RWPE1 (cell line): Measurements from ENCODE around the gene OR1A2.

Experiments used
- CTCF ChIA-PET: fragments of 350-600 bp; sonication (Branson Sonifier 250); formaldehyde crosslinking; extraction: SDS; loops from one replicate; lab custom pipeline; 2021; lab: Yijun Ruan, JAX
- POLR2A ChIA-PET: fragments of 400-600 bp; formaldehyde crosslinking; extraction: SDS; loops from one replicate; lab custom pipeline; 2020; ENCODE audit warnings: antibody characterized with exemption; ENCODE audit not compliant: low non-redundant PET; lab: Yijun Ruan, JAX
- DNase-seq: peaks from one replicate; pipeline ENCODE4 v3.0.0; 2012; ENCODE audit warnings: low spot score
- H3K27ac ChIP-seq: fragments of 450-650 bp; 2 replicates; pipeline ENCODE4 v1.5.1; 2017
- TF ChIP-seq, protein P1 (sequence below): fragments of 450-650 bp; conservative IDR thresholded peaks from 2 replicates; pipeline ENCODE4 v1.5.1; 2017; ENCODE audit warnings: low read depth, mild to moderate bottlenecking

The OR1A2 gene, protein sequence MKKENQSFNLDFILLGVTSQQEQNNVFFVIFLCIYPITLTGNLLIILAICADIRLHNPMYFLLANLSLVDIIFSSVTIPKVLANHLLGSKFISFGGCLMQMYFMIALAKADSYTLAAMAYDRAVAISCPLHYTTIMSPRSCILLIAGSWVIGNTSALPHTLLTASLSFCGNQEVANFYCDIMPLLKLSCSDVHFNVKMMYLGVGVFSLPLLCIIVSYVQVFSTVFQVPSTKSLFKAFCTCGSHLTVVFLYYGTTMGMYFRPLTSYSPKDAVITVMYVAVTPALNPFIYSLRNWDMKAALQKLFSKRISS

DNA sequence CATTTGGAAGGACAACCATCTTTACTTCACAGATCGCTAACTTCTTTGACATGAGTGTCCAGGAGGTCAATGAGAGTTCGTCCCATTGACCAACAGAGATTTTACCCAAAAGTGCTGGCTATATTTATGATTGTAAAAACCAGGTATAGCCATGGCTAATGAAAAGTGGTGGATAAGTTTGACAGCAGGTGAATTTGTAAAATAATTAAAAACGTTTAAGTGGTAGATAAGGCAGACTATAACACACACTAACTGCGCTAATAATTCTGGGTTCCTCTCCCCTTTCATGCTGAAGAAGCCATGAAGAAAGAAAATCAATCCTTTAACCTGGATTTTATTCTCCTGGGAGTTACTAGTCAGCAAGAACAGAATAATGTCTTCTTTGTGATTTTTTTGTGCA is at the start of gene OR1A2:
Gene OR1A2 (plus strand): TSS at position 301 of the 400 bp plus-strand sequence. CDS start 0 bp downstream, at position 301.
- TF ChIP-seq, protein P1, sequence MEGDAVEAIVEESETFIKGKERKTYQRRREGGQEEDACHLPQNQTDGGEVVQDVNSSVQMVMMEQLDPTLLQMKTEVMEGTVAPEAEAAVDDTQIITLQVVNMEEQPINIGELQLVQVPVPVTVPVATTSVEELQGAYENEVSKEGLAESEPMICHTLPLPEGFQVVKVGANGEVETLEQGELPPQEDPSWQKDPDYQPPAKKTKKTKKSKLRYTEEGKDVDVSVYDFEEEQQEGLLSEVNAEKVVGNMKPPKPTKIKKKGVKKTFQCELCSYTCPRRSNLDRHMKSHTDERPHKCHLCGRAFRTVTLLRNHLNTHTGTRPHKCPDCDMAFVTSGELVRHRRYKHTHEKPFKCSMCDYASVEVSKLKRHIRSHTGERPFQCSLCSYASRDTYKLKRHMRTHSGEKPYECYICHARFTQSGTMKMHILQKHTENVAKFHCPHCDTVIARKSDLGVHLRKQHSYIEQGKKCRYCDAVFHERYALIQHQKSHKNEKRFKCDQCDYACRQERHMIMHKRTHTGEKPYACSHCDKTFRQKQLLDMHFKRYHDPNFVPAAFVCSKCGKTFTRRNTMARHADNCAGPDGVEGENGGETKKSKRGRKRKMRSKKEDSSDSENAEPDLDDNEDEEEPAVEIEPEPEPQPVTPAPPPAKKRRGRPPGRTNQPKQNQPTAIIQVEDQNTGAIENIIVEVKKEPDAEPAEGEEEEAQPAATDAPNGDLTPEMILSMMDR = no peak
- no peak within 1 kb of the TSS for H3K27ac ChIP-seq
- POLR2A ChIA-PET = no interaction called here
- no peak for DNase-seq
- CTCF ChIA-PET = no interaction called here

DNA sequence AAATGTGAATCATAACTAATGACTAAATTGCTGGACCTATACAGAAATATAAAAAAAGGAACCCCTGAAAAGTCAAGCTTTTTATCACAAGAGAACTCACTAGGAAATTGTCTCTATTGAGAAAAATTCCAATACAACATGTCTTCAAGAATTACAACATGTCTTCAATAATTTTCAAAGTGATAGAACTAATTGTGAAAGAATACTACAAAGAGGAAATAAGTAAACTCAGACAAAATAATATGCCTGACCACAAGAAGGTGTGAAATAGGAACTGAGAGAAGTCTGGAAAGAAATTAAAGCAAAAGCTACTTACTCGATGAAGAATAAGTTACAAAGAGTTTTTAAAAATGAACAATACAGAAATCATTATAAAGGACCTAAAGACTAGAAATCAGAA is 40.1 kb upstream of the OR1A2 start:
- no peak for DNase-seq
- TF ChIP-seq, protein P1 = no peak
- ChIA-PET CTCF (no interaction called here), POLR2A (no interaction called here)
- H3K27ac ChIP-seq = no peak overlapping the region

DNA sequence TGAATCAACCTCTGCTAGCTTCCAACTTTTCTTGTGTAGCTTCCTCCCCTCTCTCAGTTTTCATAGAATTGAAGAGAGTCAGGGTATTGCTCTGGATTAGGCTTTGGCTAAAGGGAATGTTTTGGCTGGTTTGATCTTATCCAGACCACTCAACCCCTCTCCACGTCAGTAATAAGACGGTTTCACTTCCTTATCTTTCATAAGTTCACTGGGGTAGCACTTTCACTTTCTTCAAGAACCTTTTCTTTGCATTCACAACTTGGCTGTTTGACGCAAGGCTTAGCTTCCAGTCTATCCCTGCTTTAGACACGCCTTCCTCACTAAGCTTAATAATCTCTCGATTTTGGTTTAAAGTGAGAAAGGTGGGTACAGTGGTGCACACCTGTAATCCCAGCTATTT is 29.7 kb upstream of the OR1A2 start:
- POLR2A ChIA-PET = no interaction called here
- TF ChIP-seq, protein P1 = no peak
- DNase-seq = no peak
- CTCF ChIA-PET = no interaction called here
- H3K27ac ChIP-seq = no peak overlapping the region

DNA sequence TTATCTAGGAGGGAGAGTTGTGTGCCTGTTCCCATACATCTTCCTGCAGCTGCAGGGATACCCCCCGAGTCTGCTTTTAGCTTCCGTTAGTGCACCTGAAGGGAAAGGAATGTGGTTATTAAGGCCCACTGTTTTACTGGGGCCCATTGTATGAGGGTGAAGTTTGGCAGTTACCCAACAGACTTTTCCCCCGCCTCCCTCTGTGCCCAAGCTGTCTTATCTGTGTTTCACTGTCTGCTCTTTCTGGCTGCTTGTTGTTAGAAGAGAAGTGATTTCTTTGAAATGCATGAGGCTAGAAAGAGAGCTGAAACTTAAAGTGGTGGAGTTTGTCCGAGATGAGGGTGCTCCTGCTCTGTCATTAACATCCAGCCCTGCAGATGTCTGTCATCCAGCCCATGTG is 7.4 kb upstream of the OR1A2 start:
- TF ChIP-seq, protein P1 = no peak
- H3K27ac ChIP-seq = no peak overlapping the region
- CTCF ChIA-PET = no interaction called here
- DNase-seq = no peak
- POLR2A ChIA-PET = no interaction called here

DNA sequence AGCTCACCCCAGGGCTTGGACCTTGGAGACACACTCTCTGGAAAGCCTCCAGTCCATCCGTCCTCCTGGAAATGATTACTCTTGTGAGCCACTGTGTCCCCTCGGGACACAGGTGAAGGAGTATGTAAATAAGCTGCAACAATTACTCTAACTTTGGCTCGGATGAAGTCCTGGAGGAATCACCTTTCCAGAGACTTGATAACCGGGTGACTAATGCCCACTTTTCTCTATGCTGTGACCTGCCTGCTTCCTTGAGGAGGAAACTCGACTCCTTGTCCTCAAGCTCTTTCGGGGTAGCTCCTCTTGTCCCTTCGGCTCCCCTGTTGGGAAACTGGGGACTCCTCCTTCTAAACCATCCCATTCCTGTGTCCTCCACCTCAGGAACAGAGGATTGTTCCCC is 10.0 kb downstream of the OR1A2 start, which contains the start of gene OR1A1:
Gene OR1A1 (plus strand): TSS at position 301 of the 400 bp plus-strand sequence. CDS start 7,954 bp downstream, outside the sequence.
- TF ChIP-seq, protein P1 = no peak
- ChIA-PET POLR2A (no interaction called here), CTCF (interaction anchor here (0.6 kb wide), 1 partner anchor 415 kb away, joined by 3 read pairs; no protein-coding TSS in a partner anchor)
- no peak within 1 kb of the TSS for H3K27ac ChIP-seq
- no peak for DNase-seq

DNA sequence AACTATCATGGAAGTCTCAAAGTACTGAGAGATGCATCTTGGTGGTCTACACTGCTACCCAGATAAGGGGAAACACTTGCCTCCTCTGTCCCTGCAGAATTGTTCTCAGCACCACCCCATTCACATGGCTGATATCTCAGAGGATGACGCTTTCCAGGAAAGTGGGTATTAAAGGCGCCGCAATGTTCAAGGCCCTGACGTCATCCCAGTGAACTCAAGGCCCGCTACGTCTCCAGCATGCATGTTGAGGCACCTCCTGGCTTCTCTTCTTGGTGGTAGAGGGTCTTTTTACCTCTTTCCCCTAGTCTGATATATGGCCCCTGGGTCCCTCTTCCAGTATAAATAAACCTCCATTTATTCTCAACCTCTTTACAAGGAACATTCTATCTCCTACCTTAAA is 11.2 kb downstream of the OR1A2 start:
- ChIA-PET POLR2A (no interaction called here), CTCF (no interaction called here)
- no peak for DNase-seq
- no peak overlapping the region for H3K27ac ChIP-seq
- TF ChIP-seq, protein P1 = no peak
